ENCODE results near the gene ANKS1B.

DNA sequence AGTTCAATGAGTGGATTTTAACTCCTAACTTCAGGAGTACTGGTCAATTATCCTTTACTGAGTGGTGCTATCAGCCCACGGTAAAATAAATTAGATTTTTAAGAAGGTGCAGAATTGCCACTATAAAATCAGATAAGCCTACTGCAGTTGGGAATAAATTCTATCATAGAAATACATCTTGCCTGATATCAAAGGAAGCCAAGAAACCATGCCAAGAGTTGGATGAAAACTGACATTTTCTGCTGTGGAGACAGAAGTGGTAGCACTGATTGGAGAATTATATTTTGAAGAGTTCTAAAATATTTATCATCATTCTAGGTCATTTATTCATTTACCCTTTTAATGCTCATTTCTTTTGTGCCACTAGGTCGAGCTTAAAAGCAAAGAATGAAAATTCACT lies 874.5 kb downstream of the ANKS1B start:
- TF ChIP-seq, protein P1, sequence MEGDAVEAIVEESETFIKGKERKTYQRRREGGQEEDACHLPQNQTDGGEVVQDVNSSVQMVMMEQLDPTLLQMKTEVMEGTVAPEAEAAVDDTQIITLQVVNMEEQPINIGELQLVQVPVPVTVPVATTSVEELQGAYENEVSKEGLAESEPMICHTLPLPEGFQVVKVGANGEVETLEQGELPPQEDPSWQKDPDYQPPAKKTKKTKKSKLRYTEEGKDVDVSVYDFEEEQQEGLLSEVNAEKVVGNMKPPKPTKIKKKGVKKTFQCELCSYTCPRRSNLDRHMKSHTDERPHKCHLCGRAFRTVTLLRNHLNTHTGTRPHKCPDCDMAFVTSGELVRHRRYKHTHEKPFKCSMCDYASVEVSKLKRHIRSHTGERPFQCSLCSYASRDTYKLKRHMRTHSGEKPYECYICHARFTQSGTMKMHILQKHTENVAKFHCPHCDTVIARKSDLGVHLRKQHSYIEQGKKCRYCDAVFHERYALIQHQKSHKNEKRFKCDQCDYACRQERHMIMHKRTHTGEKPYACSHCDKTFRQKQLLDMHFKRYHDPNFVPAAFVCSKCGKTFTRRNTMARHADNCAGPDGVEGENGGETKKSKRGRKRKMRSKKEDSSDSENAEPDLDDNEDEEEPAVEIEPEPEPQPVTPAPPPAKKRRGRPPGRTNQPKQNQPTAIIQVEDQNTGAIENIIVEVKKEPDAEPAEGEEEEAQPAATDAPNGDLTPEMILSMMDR (IDR thresholded peaks at IDR 0.05): no peak
- no peak for TF ChIP-seq POLR2A (IDR thresholded peaks at IDR 0.05)
